Subcutaneous abdominal adipose tissue (tissue), 5 donors: Measurements from ENCODE around the gene TAS2R50.

Source experiments
- H3K27ac ChIP-seq: one replicate; pipeline ENCODE4 v1.7.0; 2013; ENCODE audit warnings: low read depth, mild to moderate bottlenecking, inconsistent platforms, low read length, moderate library complexity
- H3K27me3 ChIP-seq, 5 donors: one replicate each; pipeline ENCODE4 v1.7.0; 2013; ENCODE audit warnings: low read length in 5 of 5, inconsistent platforms in 1 of 5; ENCODE audit not compliant: control insufficient read depth in 5 of 5, insufficient read depth in 4 of 5
- H3K36me3 ChIP-seq, 5 donors: one replicate each; pipeline ENCODE4 v1.7.0; 2013; ENCODE audit warnings: low read length in 5 of 5; ENCODE audit not compliant: control insufficient read depth in 5 of 5, insufficient read depth in 5 of 5
- H3K4me1 ChIP-seq, 5 donors: one replicate each; pipeline ENCODE4 v1.7.0; 2013; ENCODE audit warnings: low read length in 5 of 5, mild to moderate bottlenecking in 3 of 5, moderate library complexity in 1 of 5; ENCODE audit not compliant: control insufficient read depth in 5 of 5, insufficient read depth in 5 of 5
- H3K4me3 ChIP-seq, 5 donors: one replicate each; pipeline ENCODE4 v1.7.0; 2013; ENCODE audit warnings: low read length in 5 of 5, low read depth in 1 of 5
- H3K9ac ChIP-seq, 5 donors: one replicate each; pipeline ENCODE4 v1.7.0; 2013; ENCODE audit warnings: low read length in 5 of 5, mild to moderate bottlenecking in 4 of 5, moderate library complexity in 3 of 5
- H3K9me3 ChIP-seq, 5 donors: one replicate each; pipeline ENCODE4 v1.7.0; 2013; ENCODE audit warnings: low read length in 5 of 5; ENCODE audit not compliant: control insufficient read depth in 5 of 5
- donor health status: healthy.
- donor health status: healthy.
- donor health status: healthy.
- donor health status: healthy.
- donor health status: healthy.

TAS2R50 gene

DNA sequence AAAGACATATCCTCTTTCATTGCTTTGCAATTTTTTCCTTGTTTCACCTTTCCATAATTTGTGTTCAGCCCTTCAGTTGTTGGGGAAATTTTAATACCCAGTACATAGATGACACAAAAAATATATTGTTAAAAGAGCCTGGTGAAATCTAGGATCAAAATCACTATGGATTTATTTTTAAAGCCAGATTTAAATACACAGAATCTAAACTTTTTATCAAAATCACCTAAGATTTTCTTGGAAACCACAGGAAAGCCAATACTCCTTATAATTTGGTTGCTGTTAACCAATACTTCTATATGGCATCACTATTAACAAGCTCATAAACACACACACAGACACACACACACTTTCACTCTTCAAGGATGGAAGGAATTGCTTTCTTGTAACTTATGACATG lies 11.5 kb upstream of the TAS2R50 start, which contains the start of gene TAS2R20:
Gene TAS2R20 (minus strand): TSS at position 101 of the 400 bp plus-strand sequence. CDS start 429 bp downstream, outside the sequence.
- Histone ChIP-seq H3K27ac (no peak within 1 kb of the TSS), H3K36me3 (peaks cover 4 to 10% (median 7%) of the 10 kb centered on the region in 5 donors), H3K9ac (no peak within 1 kb of the TSS), H3K27me3 (no peaks in the 10 kb centered on the region), H3K4me1 (no peaks in the 10 kb centered on the region), H3K9me3 (peaks cover 0 to 3% (median 0%) of the 10 kb centered on the region in 5 donors), H3K4me3 (no peak within 1 kb of the TSS)

DNA sequence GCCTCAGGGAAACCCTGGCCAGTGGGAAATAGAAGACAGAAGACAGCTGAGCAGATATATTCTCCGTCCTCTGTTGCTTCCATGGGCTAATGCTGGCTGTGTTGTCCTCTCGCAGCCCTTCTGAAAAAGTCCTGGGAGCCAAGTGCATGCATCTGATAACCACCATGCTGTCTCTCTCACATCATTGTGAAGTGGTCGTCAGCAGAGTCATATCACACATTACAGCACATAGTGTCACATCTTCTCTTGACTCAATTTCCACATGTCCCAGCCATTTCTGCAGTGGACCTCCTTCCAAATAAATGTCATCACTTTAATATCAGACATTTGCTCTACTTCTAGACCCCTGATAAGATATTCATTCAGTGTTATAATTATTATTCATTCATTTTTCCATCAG lies 7.6 kb upstream of the TAS2R50 start:
- Histone ChIP-seq H3K27me3 (no peaks in the 10 kb centered on the region), H3K27ac (no peak overlapping the region), H3K36me3 (peaks cover 4 to 12% (median 8%) of the 10 kb centered on the region in 5 donors), H3K9ac (no peak overlapping the region), H3K9me3 (peaks cover 0 to 5% (median 0%) of the 10 kb centered on the region in 5 donors), H3K4me3 (no peak overlapping the region), H3K4me1 (no peaks in the 10 kb centered on the region)

DNA sequence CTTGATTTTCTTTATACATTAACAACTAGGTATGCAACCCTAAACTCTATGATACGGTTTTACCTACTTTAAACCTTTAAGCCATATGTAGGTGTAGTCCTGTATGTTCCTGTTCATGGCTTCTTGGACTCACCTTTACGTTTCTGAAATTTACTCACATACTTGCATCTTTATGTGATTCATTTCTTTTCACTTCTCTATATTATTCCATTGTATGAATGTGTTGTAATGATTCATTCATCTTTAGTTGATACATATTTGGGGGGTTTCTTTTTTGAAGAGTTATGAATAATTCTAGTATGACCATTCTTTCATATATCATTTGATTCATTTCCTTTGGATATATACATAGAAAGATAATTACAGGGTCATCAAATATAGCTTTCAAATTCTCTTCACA lies 2.4 kb upstream of the TAS2R50 start:
- H3K9ac ChIP-seq, result no peak overlapping the region

DNA sequence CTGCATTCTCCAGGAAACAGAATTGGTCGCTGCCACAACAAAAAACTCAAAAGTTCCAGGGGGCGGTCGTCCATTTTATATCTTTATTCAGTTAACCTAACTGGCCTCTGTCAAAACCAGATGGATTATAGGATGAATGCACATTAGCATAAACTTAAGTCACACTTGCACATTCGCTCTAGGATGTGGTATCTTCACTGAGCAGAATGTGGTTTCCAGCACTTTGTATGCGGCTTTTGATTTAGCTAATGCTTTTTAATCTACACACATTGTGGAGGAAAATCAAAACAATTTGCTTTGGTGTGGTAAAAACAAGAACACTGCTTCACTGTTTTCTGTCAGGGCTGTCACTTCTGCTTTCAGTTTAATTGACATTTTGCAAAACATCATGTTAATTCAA lies 4.5 kb downstream of the TAS2R50 start:
- Histone ChIP-seq H3K4me1 (peaks cover 2 to 12% (median 6%) of the 10 kb centered on the region in 5 donors), H3K9ac (no peak overlapping the region)

More for the DNA sequence above, 2.4 kb upstream of the TAS2R50 start:
- Histone ChIP-seq H3K4me3 (no peak overlapping the region), H3K27ac (no peak overlapping the region), H3K27me3 (no peaks in the 10 kb centered on the region), H3K4me1 (no peaks in the 10 kb centered on the region), H3K9me3 (peaks cover 0 to 5% (median 0%) of the 10 kb centered on the region in 5 donors), H3K36me3 (peaks cover 2 to 8% (median 4%) of the 10 kb centered on the region in 5 donors)

DNA sequence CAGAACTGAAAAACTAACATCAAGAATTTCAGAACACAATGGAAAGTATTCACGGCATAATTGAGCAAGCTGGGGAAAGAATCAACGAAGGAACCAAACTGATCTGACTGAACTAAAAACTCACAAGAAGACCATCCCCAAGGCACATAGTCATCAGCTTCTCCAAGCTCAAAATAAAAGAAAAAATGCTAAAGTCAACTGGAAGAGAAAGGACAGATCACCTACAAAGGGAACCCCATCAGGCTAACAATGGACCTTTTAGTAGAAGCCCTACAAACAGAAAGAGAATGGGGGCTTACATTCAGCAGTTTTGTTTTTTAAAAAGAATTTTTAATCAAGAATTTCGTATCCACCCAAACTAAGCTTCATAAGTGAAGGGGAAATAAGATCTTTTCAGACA lies 11.7 kb downstream of the TAS2R50 start:
- H3K27ac ChIP-seq, result no peak overlapping the region
- H3K9me3 ChIP-seq, result no peaks in the 10 kb centered on the region
- H3K9ac ChIP-seq, result no peak overlapping the region
- H3K4me1 ChIP-seq, result peaks cover 2 to 12% (median 6%) of the 10 kb centered on the region in 5 donors
- H3K4me3 ChIP-seq, result no peak overlapping the region
- H3K36me3 ChIP-seq, result peaks cover 0 to 3% (median 0%) of the 10 kb centered on the region in 5 donors
- H3K27me3 ChIP-seq, result no peaks in the 10 kb centered on the region

More for the DNA sequence above, 4.5 kb downstream of the TAS2R50 start:
- Histone ChIP-seq H3K27me3 (no peaks in the 10 kb centered on the region), H3K4me3 (no peak overlapping the region), H3K36me3 (no peaks in the 10 kb centered on the region), H3K27ac (no peak overlapping the region), H3K9me3 (no peaks in the 10 kb centered on the region)

DNA sequence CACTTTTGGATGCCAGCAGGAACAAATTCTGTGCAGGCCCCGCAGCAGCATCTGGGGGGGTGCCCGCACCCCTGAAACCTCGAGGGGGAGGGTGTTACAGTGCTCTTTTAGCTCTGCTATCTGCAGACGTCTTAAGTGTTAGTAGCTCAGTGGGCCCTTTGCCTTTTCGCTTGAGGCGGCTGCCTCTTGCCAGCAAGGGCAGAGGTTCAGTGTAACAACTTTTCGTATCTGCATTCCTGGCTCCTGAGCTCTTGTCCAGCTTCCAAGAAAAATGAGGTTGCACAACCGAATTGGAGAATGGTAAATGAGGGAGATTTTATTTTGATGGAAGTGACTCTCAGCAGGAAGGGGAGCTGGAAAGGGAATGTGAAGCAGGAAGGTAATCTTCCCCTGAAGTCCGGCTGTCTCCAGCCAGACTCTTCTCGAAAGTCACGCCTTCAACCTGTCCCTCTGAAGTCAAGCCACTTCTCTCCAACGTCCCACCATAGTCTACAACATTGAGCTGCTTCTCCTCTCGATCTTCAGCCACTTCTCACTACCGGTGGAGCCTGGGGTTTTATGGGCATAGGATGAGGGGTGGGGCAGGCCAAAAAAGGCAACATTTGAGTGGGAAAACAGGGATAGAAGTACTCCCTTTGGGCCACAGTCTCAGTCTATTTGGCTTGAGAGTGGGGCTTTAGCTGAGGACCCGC lies 17.8 kb downstream of the TAS2R50 start:
- no peak overlapping the region for H3K4me3 ChIP-seq
- no peak overlapping the region for H3K9ac ChIP-seq
- peaks cover 0 to 3% (median 0%) of the 10 kb centered on the region in 5 donors for H3K36me3 ChIP-seq
- H3K27me3 ChIP-seq, result no peaks in the 10 kb centered on the region
- no peaks in the 10 kb centered on the region for H3K9me3 ChIP-seq
- no peak overlapping the region for H3K27ac ChIP-seq
- H3K4me1 ChIP-seq, result peaks cover 2 to 14% (median 12%) of the 10 kb centered on the region in 5 donors

DNA sequence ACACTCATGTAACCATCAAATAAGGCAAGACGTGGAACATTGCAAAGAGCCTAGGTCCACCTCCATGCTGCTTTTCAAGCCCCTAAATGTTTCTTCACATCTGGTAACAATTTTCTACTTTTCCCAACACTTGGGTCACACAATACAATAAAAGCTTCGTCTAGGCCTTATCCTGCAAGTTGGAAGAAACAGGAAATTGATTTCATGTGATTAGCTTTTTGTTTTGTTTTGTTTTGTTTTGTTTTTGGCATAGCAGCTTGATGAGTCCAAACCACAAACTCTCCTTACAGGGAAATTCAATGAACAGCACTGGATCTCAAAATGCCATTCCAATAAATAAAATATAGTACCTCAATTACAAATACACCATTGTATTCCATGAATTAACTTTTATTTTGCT lies 19.3 kb downstream of the TAS2R50 start:
- Histone ChIP-seq H3K4me1 (peaks cover 2 to 14% (median 12%) of the 10 kb centered on the region in 5 donors), H3K9me3 (no peaks in the 10 kb centered on the region), H3K9ac (no peak overlapping the region), H3K27me3 (no peaks in the 10 kb centered on the region), H3K36me3 (no peaks in the 10 kb centered on the region), H3K27ac (no peak overlapping the region), H3K4me3 (no peak overlapping the region)

DNA sequence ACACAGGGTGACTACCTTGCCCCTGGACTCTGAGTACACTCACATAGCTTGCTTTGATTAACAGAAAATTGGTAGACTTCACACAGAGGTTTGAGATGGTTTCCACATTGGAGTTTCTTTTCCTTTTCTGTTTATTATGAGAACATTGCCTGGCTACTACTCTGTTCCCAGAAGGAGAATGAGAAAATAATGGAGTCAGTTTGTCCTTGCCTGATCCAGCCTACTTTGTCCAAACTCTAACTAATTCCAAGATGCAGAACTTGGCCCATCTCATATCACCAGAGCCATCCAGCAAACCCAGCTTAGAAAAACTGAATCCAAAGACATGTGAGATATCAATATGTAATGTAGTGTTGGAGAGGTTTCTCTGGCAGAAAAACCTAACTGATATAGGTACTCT lies 20.4 kb downstream of the TAS2R50 start:
- Histone ChIP-seq H3K36me3 (no peaks in the 10 kb centered on the region), H3K27me3 (no peaks in the 10 kb centered on the region), H3K9me3 (no peaks in the 10 kb centered on the region), H3K4me1 (peaks cover 2 to 14% (median 12%) of the 10 kb centered on the region in 5 donors), H3K27ac (no peak overlapping the region), H3K4me3 (no peak overlapping the region), H3K9ac (no peak overlapping the region)

DNA sequence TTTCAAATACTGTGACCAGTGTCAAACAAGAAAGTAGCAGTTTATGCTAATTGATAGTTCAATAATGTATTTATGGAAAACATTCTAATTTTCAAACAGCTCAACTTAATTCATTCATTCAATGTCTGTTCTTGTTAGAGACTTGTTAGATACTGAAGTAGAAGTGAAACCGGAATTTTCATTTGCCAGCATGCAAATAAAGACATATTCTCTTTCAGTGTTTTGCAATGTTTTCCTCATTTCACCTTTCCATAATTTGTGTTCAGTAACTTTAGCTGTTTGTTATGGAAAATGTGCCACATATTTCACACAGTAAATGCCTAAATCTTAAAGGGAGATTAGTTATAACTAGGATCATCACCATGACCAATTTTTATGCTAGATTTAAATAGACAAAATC lies 21.2 kb downstream of the TAS2R50 start:
- no peaks in the 10 kb centered on the region for H3K36me3 ChIP-seq
- no peaks in the 10 kb centered on the region for H3K9me3 ChIP-seq
- H3K27ac ChIP-seq, result no peak overlapping the region
- H3K27me3 ChIP-seq, result no peaks in the 10 kb centered on the region
- H3K4me1 ChIP-seq, result peaks cover 2 to 14% (median 12%) of the 10 kb centered on the region in 5 donors
- H3K9ac ChIP-seq, result no peak overlapping the region
- H3K4me3 ChIP-seq, result no peak overlapping the region

DNA sequence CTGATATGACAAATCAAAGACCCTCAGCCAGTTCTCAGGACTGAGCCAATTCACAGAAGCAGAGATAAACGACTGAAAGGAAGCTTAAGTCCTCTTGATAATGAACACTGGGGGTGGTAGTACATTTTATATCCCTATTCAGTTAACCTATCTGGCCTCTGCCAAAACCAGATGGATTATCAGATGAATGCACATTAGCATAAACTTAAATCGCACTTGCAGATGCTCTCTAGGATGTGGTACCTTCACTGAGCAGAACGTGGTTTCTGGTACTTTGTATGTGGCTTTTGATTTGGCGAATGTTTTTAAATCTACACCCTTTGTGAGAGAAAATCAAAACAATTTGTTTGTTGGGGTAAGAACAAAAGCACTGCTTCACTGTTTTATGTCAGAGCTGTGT lies 26.5 kb downstream of the TAS2R50 start:
- Histone ChIP-seq H3K4me3 (no peak overlapping the region), H3K36me3 (no peaks in the 10 kb centered on the region), H3K4me1 (no peaks in the 10 kb centered on the region), H3K9me3 (peaks cover 0 to 3% (median 0%) of the 10 kb centered on the region in 5 donors), H3K27ac (no peak overlapping the region), H3K9ac (no peak overlapping the region), H3K27me3 (no peaks in the 10 kb centered on the region)
